ENCODE results near the gene INPP5A. TPM values are rescaled to one million over a fixed set of nuclear protein-coding genes. Genes with fewer than 3 reads are reported as not detected.

INPP5A gene
- total and polyA plus RNA-seq, 10 of the 15 experiments (the other 5 are each of a cell fraction or from before 2014, with no cell fraction given), result 0.52 to 15.0 (median 6.3) TPM

GRCh38 chr10:132583456-132583855, 45.9 kb downstream of the INPP5A start (continued):
- TF ChIP-seq, protein P1, sequence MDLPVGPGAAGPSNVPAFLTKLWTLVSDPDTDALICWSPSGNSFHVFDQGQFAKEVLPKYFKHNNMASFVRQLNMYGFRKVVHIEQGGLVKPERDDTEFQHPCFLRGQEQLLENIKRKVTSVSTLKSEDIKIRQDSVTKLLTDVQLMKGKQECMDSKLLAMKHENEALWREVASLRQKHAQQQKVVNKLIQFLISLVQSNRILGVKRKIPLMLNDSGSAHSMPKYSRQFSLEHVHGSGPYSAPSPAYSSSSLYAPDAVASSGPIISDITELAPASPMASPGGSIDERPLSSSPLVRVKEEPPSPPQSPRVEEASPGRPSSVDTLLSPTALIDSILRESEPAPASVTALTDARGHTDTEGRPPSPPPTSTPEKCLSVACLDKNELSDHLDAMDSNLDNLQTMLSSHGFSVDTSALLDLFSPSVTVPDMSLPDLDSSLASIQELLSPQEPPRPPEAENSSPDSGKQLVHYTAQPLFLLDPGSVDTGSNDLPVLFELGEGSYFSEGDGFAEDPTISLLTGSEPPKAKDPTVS (IDR thresholded peaks at IDR 0.05; ENCODE audit: low read depth, low read length), result no peak

DNA sequence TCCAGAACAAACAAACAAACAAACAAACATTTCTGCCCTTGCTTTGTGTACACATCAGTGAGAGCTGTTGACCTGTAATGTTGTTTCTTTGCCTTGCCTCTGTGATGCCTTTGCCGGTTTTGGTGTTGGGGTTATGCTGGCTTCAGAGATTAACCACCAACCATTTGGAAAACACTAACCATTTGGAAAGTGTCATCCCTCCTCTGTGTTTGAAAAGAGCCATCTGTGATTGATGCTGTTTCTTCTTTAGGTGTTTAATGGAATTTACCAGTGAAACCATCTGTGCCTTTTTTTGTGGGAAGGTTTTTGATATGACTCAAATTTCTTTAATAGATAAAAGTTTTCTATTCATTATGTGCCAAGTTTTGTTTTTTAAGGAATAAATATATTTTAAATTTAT, 46.5 kb downstream of the INPP5A start:
- no peak overlapping the region for H3K27ac ChIP-seq (ENCODE audit: control insufficient read depth, insufficient read depth)
- H3K4me2 ChIP-seq (ENCODE audit: control insufficient read depth, insufficient read depth), result no peak overlapping the region
- DNase-seq (ENCODE audit: low read depth, low spot score) (no peak), FAIRE-seq (no peak), ATAC-seq (no peak)
- H3K36me3 ChIP-seq (ENCODE audit: control insufficient read depth in 2 of 2, insufficient read depth in 2 of 2, low read length in 1 of 2), result no peaks in the 10 kb centered on the region
- SMC1A ChIA-PET (ENCODE audit: uncharacterized antibody, unreplicated experiment), result interaction anchor here (0.5 to 1.3 kb wide), 2 partner anchors 9 to 16 kb away, joined by 4 read pairs; no protein-coding TSS in a partner anchor
- TF ChIP-seq ETV6 (conservative IDR thresholded peaks at IDR 0.05 in 1 of 2, IDR thresholded peaks at IDR 0.05 in 1 of 2; ENCODE audit: borderline replicate concordance in 1 of 2, low read depth in 1 of 2), result no peak
- no peak for TF ChIP-seq CBX5 (IDR thresholded peaks at IDR 0.05; ENCODE audit: low read depth)
- no peak for TF ChIP-seq MYC (IDR thresholded peaks at IDR 0.05; ENCODE audit: insufficient read depth, insufficient read length, insufficient replicate concordance, low read length, severe bottlenecking)
- no peak for TF ChIP-seq ZSCAN29 (IDR thresholded peaks at IDR 0.05)
- TF ChIP-seq RAD21 (IDR thresholded peaks at IDR 0.05; ENCODE audit: insufficient read depth, low read depth, low read length), result no peak
- TF ChIP-seq, protein P2, sequence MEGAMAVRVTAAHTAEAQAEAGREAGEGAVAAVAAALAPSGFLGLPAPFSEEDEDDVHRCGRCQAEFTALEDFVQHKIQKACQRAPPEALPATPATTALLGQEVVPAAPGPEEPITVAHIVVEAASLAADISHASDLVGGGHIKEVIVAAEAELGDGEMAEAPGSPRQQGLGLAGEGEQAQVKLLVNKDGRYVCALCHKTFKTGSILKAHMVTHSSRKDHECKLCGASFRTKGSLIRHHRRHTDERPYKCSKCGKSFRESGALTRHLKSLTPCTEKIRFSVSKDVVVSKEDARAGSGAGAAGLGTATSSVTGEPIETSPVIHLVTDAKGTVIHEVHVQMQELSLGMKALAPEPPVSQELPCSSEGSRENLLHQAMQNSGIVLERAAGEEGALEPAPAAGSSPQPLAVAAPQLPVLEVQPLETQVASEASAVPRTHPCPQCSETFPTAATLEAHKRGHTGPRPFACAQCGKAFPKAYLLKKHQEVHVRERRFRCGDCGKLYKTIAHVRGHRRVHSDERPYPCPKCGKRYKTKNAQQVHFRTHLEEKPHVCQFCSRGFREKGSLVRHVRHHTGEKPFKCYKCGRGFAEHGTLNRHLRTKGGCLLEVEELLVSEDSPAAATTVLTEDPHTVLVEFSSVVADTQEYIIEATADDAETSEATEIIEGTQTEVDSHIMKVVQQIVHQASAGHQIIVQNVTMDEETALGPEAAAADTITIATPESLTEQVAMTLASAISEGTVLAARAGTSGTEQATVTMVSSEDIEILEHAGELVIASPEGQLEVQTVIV (IDR thresholded peaks at IDR 0.05; ENCODE audit: borderline replicate concordance, partially characterized antibody), result no peak
- TF ChIP-seq ZNF24 (IDR thresholded peaks at IDR 0.05), result no peak
- no peak for TF ChIP-seq POLR2A (IDR thresholded peaks at IDR 0.05; ENCODE audit: low read depth, low read length)
- no peak for TF ChIP-seq HDAC2 (IDR thresholded peaks at IDR 0.05)
- no peak for TF ChIP-seq ZNF217 (IDR thresholded peaks at IDR 0.05)
- TF ChIP-seq DPF2 (IDR thresholded peaks at IDR 0.05), result no peak
- no peak for TF ChIP-seq MEF2B (IDR thresholded peaks at IDR 0.05; ENCODE audit: partially characterized antibody, poor library complexity, severe bottlenecking)
- no peak for TF ChIP-seq MXI1 (IDR thresholded peaks at IDR 0.05; ENCODE audit: low read depth, low read length)
- WGBS (ENCODE audit: insufficient coverage, insufficient replicate concordance, low lambda C conversion rate, missing lambda C conversion rate), result 100% methylated on average over 1 of the region's 1 CpG
- no peaks in the 10 kb centered on the region for H4K20me1 ChIP-seq (ENCODE audit: control insufficient read depth, insufficient read depth)
- CTCF ChIA-PET, result no interaction called here
- no peaks in the 10 kb centered on the region; the same call in 1 of the 2 replicates for H3K79me2 ChIP-seq (ENCODE audit: control insufficient read depth, insufficient read depth, low read length)
- in situ Hi-C loops (cut with MboI) (no loop called here), intact Hi-C loops (cut with micrococcal nuclease; ENCODE audit: unreplicated experiment) (no loop called here)
- H3K4me1 ChIP-seq (ENCODE audit: control insufficient read depth, insufficient read depth, low read length), result peaks cover 9% of the 10 kb centered on the region
- POLR2A ChIA-PET, result no interaction called here
- no peaks in the 10 kb centered on the region for H3K9me3 ChIP-seq (replicated peaks; ENCODE audit: control insufficient read depth, insufficient read depth, low read length)
- no peak overlapping the region for H2AFZ ChIP-seq (ENCODE audit: control insufficient read depth, low read depth, low read length)
- no peaks in the 10 kb centered on the region for H3K27me3 ChIP-seq (replicated peaks in 1 of 2; ENCODE audit: control insufficient read depth in 2 of 2, insufficient read depth in 2 of 2, low read length in 1 of 2)
- RAD21 ChIA-PET (ENCODE audit: unreplicated experiment), result interaction anchor here (1.1 kb wide), 1 partner anchor 13 kb away, joined by 3 read pairs; no protein-coding TSS in a partner anchor
- no TSS peak for BruUV-seq (replicated peaks)
- H3K9ac ChIP-seq (ENCODE audit: control insufficient read depth, insufficient read depth, low read length), result no peak overlapping the region
- no peak overlapping the region for H3K4me3 ChIP-seq

Data from GM12878 (cell line).